Trophoblast cell (in vitro differentiated cells and primary cell): ENCODE measurements around the gene UPK3BL1.
A peak's percentile ranks its signal among the peaks of the same experiment; 100 is the strongest.
"Not testable (repeated sequence)": the region's sequence is repeated elsewhere in the genome, so short reads cannot be mapped to it uniquely, and the experiment has no call there.

ENCODE experiments used
- DNase-seq, 2 donors: peaks; one replicate each; pipeline ENCODE4 v3.0.0-alpha.2; 2016
- H2AFZ ChIP-seq: 2 replicates; pipeline ENCODE4 v1.6.1; 2013; ENCODE audit warnings: low read length, moderate library complexity, mild to moderate bottlenecking; ENCODE audit not compliant: insufficient read depth, poor library complexity
- H2AK5ac ChIP-seq: 2 replicates; pipeline ENCODE4 v1.6.1; 2013; ENCODE audit warnings: mild to moderate bottlenecking, low read length
- H2BK120ac ChIP-seq: 2 replicates; pipeline ENCODE4 v1.6.1; 2013; ENCODE audit warnings: low read length, mild to moderate bottlenecking, moderate library complexity; ENCODE audit not compliant: insufficient read depth, poor library complexity
- H2BK12ac ChIP-seq: 2 replicates; pipeline ENCODE4 v1.6.1; 2013; ENCODE audit warnings: mild to moderate bottlenecking, low read length, moderate library complexity
- H2BK5ac ChIP-seq: 2 replicates; pipeline ENCODE4 v1.6.1; 2013; ENCODE audit warnings: low read length, low read depth, moderate library complexity, mild to moderate bottlenecking; ENCODE audit not compliant: poor library complexity
- H3K14ac ChIP-seq: 2 replicates; pipeline ENCODE4 v1.6.1; 2013; ENCODE audit warnings: mild to moderate bottlenecking, low read length
- H3K18ac ChIP-seq: 2 replicates; pipeline ENCODE4 v1.6.1; 2013; ENCODE audit warnings: mild to moderate bottlenecking, low read length
- H3K23ac ChIP-seq: 2 replicates; pipeline ENCODE4 v1.6.1; 2013; ENCODE audit warnings: low read length
- H3K27ac ChIP-seq: 2 replicates; pipeline ENCODE4 v1.5.1; 2013; ENCODE audit warnings: low read depth, mild to moderate bottlenecking, inconsistent platforms, low read length, moderate library complexity
- H3K27me3 ChIP-seq: 2 replicates; pipeline ENCODE4 v1.6.1; 2013; ENCODE audit warnings: inconsistent platforms, mild to moderate bottlenecking, low read length, moderate library complexity; ENCODE audit not compliant: insufficient read depth
- H3K36me3 ChIP-seq, 2 experiments: 1 replicate in 1 of 2; 2 replicates in 1 of 2; pipeline ENCODE4 v1.6.1; 2013; ENCODE audit warnings: low read length in 2 of 2, mild to moderate bottlenecking in 2 of 2, moderate library complexity in 1 of 2; ENCODE audit not compliant: insufficient read depth in 2 of 2, control insufficient read depth in 1 of 2
- H3K4ac ChIP-seq: 2 replicates; pipeline ENCODE4 v1.6.1; 2013; ENCODE audit warnings: low read depth, mild to moderate bottlenecking, low read length, moderate library complexity
- H3K4me1 ChIP-seq, 2 experiments: 1 replicate in 1 of 2; 2 replicates in 1 of 2; pipeline ENCODE4 v1.6.1; 2013; ENCODE audit warnings: low read length in 2 of 2, mild to moderate bottlenecking in 2 of 2, moderate library complexity in 1 of 2; ENCODE audit not compliant: insufficient read depth in 2 of 2, control insufficient read depth in 1 of 2
- H3K4me2 ChIP-seq: 2 replicates; pipeline ENCODE4 v1.6.1; 2013; ENCODE audit warnings: inconsistent platforms, mild to moderate bottlenecking, low read length, moderate library complexity
- H3K4me3 ChIP-seq: 2 replicates; pipeline ENCODE4 v1.5.1; 2013; ENCODE audit warnings: mild to moderate bottlenecking, low read depth, low read length, inconsistent platforms
- H3K79me1 ChIP-seq: one replicate; pipeline ENCODE4 v1.6.1; 2013; ENCODE audit warnings: low read length
- H3K79me2 ChIP-seq: 2 replicates; pipeline ENCODE4 v1.6.1; 2013; ENCODE audit warnings: low read length, mild to moderate bottlenecking; ENCODE audit not compliant: control insufficient read depth, insufficient read depth, poor library complexity
- H3K9ac ChIP-seq: 2 replicates; pipeline ENCODE4 v1.6.1; 2013; ENCODE audit warnings: mild to moderate bottlenecking, low read length
- H3K9me3 ChIP-seq: 2 replicates; pipeline ENCODE4 v1.6.1; 2013; ENCODE audit warnings: low read depth, mild to moderate bottlenecking, control low read depth, inconsistent platforms, low read length; ENCODE audit not compliant: insufficient read depth
- H4K12ac ChIP-seq: 2 replicates; pipeline ENCODE4 v1.6.1; 2013; ENCODE audit warnings: low read depth, mild to moderate bottlenecking, low read length, moderate library complexity
- H4K8ac ChIP-seq: 2 replicates; pipeline ENCODE4 v1.6.1; 2013; ENCODE audit warnings: low read depth, mild to moderate bottlenecking, low read length, moderate library complexity
- H4K91ac ChIP-seq: one replicate; pipeline ENCODE4 v1.6.1; 2013; ENCODE audit warnings: low read depth, mild to moderate bottlenecking, low read length, moderate library complexity
- WGBS: extraction: QIAGEN DNeasy Blood & Tissue Kit; methylation state at CpG from one replicate; pipeline ENCODE4 v1.1.7; 2013; ENCODE audit warnings: missing lambda C conversion rate; ENCODE audit not compliant: insufficient read length, insufficient coverage; ENCODE audit errors: extremely low coverage; 5-methylcytosine and 5-hydroxymethylcytosine counted together

Gene UPK3BL1

DNA sequence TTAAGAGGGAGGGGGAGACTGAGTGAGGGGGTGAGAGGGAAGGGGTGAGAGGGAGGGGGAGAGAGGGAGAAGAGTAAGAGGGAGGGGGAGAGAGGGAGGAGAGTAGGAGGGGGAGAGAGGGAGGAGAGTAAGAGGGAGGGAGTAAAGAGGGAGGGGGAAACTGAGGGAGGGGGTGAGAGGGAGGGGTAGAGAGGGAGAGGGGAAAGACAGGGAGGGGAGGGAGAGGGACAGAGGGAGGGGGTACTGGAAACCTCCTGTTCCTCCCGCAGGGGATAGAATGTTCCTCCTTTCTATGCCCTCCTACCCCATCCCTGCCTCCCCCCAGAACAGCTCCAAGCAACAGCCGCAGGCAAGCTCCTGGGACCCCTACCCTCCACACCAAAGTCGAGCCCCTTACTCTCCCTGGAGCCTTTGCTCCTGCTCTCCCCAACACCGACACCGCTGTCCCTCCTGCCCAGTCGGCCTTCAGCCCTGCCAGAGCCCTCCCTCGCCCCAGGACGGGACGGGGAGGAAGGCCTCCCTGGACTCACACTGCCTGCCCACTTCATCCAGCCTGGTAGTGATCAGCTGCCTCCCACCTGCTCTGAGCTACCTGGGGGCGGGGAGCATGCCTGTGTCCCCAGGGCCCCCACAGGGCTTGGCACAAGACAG is 30.8 kb downstream of the UPK3BL1 start:
- H3K23ac ChIP-seq, H3K14ac ChIP-seq, H3K27ac ChIP-seq, H3K4me2 ChIP-seq, H3K36me3 ChIP-seq, H4K12ac ChIP-seq, H2AK5ac ChIP-seq, H2AFZ ChIP-seq, H3K9me3 ChIP-seq, DNase-seq, H3K4ac ChIP-seq, H3K4me1 ChIP-seq, H3K4me3 ChIP-seq, H2BK120ac ChIP-seq, H2BK5ac ChIP-seq, H3K9ac ChIP-seq, H3K27me3 ChIP-seq, H3K79me2 ChIP-seq, H2BK12ac ChIP-seq, H3K79me1 ChIP-seq: not testable (repeated sequence)
- Histone ChIP-seq H3K18ac (peak overlapping the region; percentile 14), H4K8ac (peak overlapping the region; percentile 22), H4K91ac (peak overlapping the region; percentile 7)
- WGBS, result no CpG with 5 or more reads among the region's 10 CpGs

DNA sequence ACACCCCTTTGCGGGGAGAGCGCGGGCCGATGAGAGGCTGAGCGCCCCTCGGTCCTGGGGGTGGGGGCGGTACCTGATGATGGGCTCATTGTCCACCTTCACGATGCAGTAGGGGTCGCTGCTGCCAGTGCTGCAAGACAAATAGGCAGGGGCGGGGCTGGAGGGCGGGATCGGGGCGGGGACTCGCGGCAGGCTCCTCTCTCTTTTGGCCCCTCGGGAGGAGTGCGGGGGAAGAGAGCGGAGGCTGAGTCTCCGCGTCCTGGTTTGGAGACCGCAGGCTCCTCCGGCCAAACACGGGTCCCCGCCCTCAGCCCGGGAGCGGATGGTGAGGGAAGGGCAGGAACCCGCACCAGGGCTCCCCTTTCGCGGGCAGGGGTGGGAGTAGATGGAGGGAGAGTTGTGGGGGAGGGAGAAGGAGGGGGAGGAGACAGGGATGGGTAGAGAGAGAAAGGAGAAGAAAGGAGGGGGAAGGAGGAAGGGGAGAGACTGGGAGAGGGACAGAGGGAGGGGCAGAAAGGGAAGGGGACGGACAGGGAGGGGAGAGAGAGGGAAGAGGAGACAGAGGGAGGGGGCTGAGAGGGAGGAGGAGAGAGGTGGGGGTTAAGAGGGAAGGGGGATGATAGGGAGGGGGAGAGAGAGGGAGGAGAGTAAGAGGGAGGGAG is 31.4 kb downstream of the UPK3BL1 start:
- DNase-seq, H3K27me3 ChIP-seq, H3K14ac ChIP-seq, H3K79me2 ChIP-seq, H3K36me3 ChIP-seq, H2BK5ac ChIP-seq, H4K91ac ChIP-seq, H3K4me2 ChIP-seq, H2BK12ac ChIP-seq, H3K18ac ChIP-seq, H3K4ac ChIP-seq, H3K27ac ChIP-seq, H4K8ac ChIP-seq, H3K23ac ChIP-seq, H3K9ac ChIP-seq, H2BK120ac ChIP-seq, H3K79me1 ChIP-seq, H3K4me3 ChIP-seq, H3K9me3 ChIP-seq, H2AFZ ChIP-seq, H4K12ac ChIP-seq, H3K4me1 ChIP-seq, H2AK5ac ChIP-seq: not testable (repeated sequence)
- WGBS, result no CpG with 5 or more reads among the region's 30 CpGs

DNA sequence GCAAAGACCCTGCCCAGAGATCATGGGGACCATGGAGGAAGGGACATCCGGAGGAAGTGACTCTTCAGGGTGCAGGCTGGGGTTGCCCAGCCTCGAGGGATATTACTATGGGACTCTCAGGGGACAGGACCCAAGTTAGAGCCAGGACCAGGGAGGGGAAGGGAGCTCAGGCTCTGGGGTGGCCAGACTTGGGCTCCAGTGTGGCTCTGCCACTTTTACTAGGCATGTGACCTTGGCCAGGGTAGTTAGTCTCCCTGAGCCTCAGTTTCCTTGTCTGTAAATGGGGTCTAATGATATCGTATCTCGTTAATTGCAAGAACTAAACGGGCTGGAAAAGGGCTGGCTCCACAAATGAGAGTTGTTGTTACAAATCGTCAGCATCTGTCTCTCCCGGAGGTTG is 32.1 kb downstream of the UPK3BL1 start:
- H3K27me3 ChIP-seq, H3K27ac ChIP-seq, H3K14ac ChIP-seq, H3K4me1 ChIP-seq, H3K4me3 ChIP-seq, H3K18ac ChIP-seq, H3K4me2 ChIP-seq, H3K4ac ChIP-seq, H3K9ac ChIP-seq, H3K36me3 ChIP-seq, H3K79me2 ChIP-seq, H3K9me3 ChIP-seq, DNase-seq, H3K23ac ChIP-seq, H2BK5ac ChIP-seq, H2AK5ac ChIP-seq, H3K79me1 ChIP-seq, H2BK120ac ChIP-seq, H2AFZ ChIP-seq, H4K8ac ChIP-seq, H4K91ac ChIP-seq, H2BK12ac ChIP-seq, H4K12ac ChIP-seq: not testable (repeated sequence)
- no CpG with 5 or more reads among the region's 7 CpGs for WGBS

GRCh38 chr7:102609734-102610133 is 32.9 kb downstream of the UPK3BL1 start:
- not testable (repeated sequence) for H3K36me3 ChIP-seq, H3K79me1 ChIP-seq, H3K79me2 ChIP-seq, H4K12ac ChIP-seq, H3K4me3 ChIP-seq, H3K23ac ChIP-seq, H3K4me1 ChIP-seq, H3K27ac ChIP-seq, DNase-seq, H3K9me3 ChIP-seq, H2BK120ac ChIP-seq, H3K18ac ChIP-seq, H3K27me3 ChIP-seq, H2BK12ac ChIP-seq, H4K91ac ChIP-seq, H4K8ac ChIP-seq, H3K14ac ChIP-seq, H2AK5ac ChIP-seq, H2BK5ac ChIP-seq, H3K9ac ChIP-seq, H2AFZ ChIP-seq, H3K4ac ChIP-seq, H3K4me2 ChIP-seq
- no CpG with 5 or more reads among the region's 10 CpGs for WGBS
